NCI-H510A (cell line): ENCODE measurements around the gene SLC35F4.

Source experiments
- DNase-seq: peaks from one replicate; lab custom pipeline; 2025; lab: John Stamatoyannopoulos, UW

The SLC35F4 gene

GRCh38 chr14:57848353-57848752, 17.5 kb downstream of the SLC35F4 start:
- no peak for DNase-seq

GRCh38 chr14:57847706-57848105, 18.2 kb downstream of the SLC35F4 start:
- no peak for DNase-seq

- DNase-seq: no peak
These were observed 18.8 kb downstream of the SLC35F4 start for GRCh38 chr14:57847096-57847495.

- no peak for DNase-seq
These were observed 19.3 kb downstream of the SLC35F4 start for GRCh38 chr14:57846596-57846995.

GRCh38 chr14:57845802-57846531, 19.9 kb downstream of the SLC35F4 start:
- no peak for DNase-seq

GRCh38 chr14:57845316-57845715, 20.6 kb downstream of the SLC35F4 start:
- no peak for DNase-seq

- no peak for DNase-seq
These were observed 28.6 kb downstream of the SLC35F4 start for GRCh38 chr14:57837267-57837666.

- DNase-seq: no peak
These were observed 30.1 kb downstream of the SLC35F4 start for GRCh38 chr14:57835766-57836165.

- DNase-seq: no peak
These were observed 30.9 kb downstream of the SLC35F4 start for GRCh38 chr14:57834961-57835360.

GRCh38 chr14:57834001-57834598, 31.8 kb downstream of the SLC35F4 start:
- no peak for DNase-seq

GRCh38 chr14:57833323-57833722, 32.6 kb downstream of the SLC35F4 start:
- DNase-seq: no peak

GRCh38 chr14:57831981-57832380, 33.9 kb downstream of the SLC35F4 start:
- DNase-seq: no peak

- DNase-seq: no peak
These were observed 37.2 kb downstream of the SLC35F4 start for GRCh38 chr14:57828713-57829112.

- no peak for DNase-seq
These were observed 42.8 kb downstream of the SLC35F4 start for GRCh38 chr14:57823015-57823660.

- DNase-seq: no peak
These were observed 43.8 kb downstream of the SLC35F4 start for GRCh38 chr14:57822081-57822480.

- no peak for DNase-seq
These were observed 45.3 kb downstream of the SLC35F4 start for GRCh38 chr14:57820581-57820980.

GRCh38 chr14:57818511-57818910, 47.4 kb downstream of the SLC35F4 start:
- DNase-seq: no peak

GRCh38 chr14:57816568-57817284, 49.2 kb downstream of the SLC35F4 start:
- no peak for DNase-seq

- DNase-seq: no peak
These were observed 51.2 kb downstream of the SLC35F4 start for GRCh38 chr14:57814726-57815125.

- DNase-seq: no peak
These were observed 53.2 kb downstream of the SLC35F4 start for GRCh38 chr14:57812741-57813140.

- DNase-seq: no peak
These were observed 53.8 kb downstream of the SLC35F4 start for GRCh38 chr14:57811998-57812546.

GRCh38 chr14:57809808-57810207, 56.1 kb downstream of the SLC35F4 start:
- no peak for DNase-seq
